Stimulated activated CD8-positive, alpha-beta memory T cell treated with anti-CD3 and anti-CD28 coated beads, Interleukin-15, amount 100 ng/mL, for 4 hours (primary cell): Measurements from ENCODE around the gene DEDD.
"Not testable (repeated sequence)": the region's sequence is repeated elsewhere in the genome, so short reads cannot be mapped to it uniquely, and the experiment has no call there.

Experiments
- DNase-seq, 2 donors: peaks; one replicate each; pipeline ENCODE4 v3.0.0-alpha.2; 2020; ENCODE audit warnings: low read depth in 2 of 2

The DEDD gene

GRCh38 chr1:161127649-161128048, 4.8 kb downstream of the DEDD start:
- DNase-seq, result no peak

- no peak for DNase-seq
Measured at GRCh38 chr1:161122967-161123366, 9.5 kb downstream of the DEDD start.

- no peak for DNase-seq
Measured at GRCh38 chr1:161121834-161122233, 10.6 kb downstream of the DEDD start.

- DNase-seq, result no peak
Measured at GRCh38 chr1:161121042-161121650, 11.3 kb downstream of the DEDD start.

GRCh38 chr1:161119092-161119903, 13.2 kb downstream of the DEDD start:
- peak; percentile 27 to 51 for DNase-seq

GRCh38 chr1:161117759-161118581, 14.5 kb downstream of the DEDD start, which contains the start of the genes NIT1 and PFDN2:
Gene NIT1, plus strand, starts transcription at chr1:161118105. Its CDS starts 72 bp downstream, at chr1:161118177.
Gene PFDN2, minus strand, starts transcription at chr1:161118037. Its CDS starts 11 bp downstream, at chr1:161118026.
- peak; percentile 71 to 77 for DNase-seq

GRCh38 chr1:161115961-161116360, 16.5 kb downstream of the DEDD start:
- DNase-seq, result not testable (repeated sequence)

GRCh38 chr1:161115132-161115711, 17.2 kb downstream of the DEDD start:
- no peak for DNase-seq

GRCh38 chr1:161114556-161114955, 17.9 kb downstream of the DEDD start:
- no peak for DNase-seq

GRCh38 chr1:161113915-161114314, 18.6 kb downstream of the DEDD start:
- DNase-seq, result no peak

GRCh38 chr1:161111527-161111926, 20.9 kb downstream of the DEDD start:
- DNase-seq, result no peak

- no peak for DNase-seq
Measured at GRCh38 chr1:161111117-161111516, 21.4 kb downstream of the DEDD start.

GRCh38 chr1:161106431-161106830, 26.0 kb downstream of the DEDD start:
- DNase-seq, result no peak

GRCh38 chr1:161100556-161100955, 31.9 kb downstream of the DEDD start:
- DNase-seq, result no peak

- DNase-seq, result no peak
Measured at GRCh38 chr1:161099090-161099802, 33.2 kb downstream of the DEDD start.

- peak; percentile 25 to 38 for DNase-seq
Measured at GRCh38 chr1:161098210-161099068, 34.0 kb downstream of the DEDD start, which contains the start of gene KLHDC9. Gene KLHDC9, plus strand, starts transcription at chr1:161098361. Its CDS starts 175 bp downstream, at chr1:161098536.

GRCh38 chr1:161096530-161096929, 35.9 kb downstream of the DEDD start:
- no peak for DNase-seq

GRCh38 chr1:161096015-161096414, 36.5 kb downstream of the DEDD start:
- no peak for DNase-seq

- DNase-seq, result no peak
Measured at GRCh38 chr1:161095230-161095629, 37.2 kb downstream of the DEDD start.

GRCh38 chr1:161094481-161094880, 38.0 kb downstream of the DEDD start:
- no peak for DNase-seq
